DMS 273 treated with DMSO at 0.1 percent for 48 hours (cell line): ENCODE measurements around the gene YAF2.
"Not testable (repeated sequence)": the region's sequence is repeated elsewhere in the genome, so short reads cannot be mapped to it uniquely, and the experiment has no call there.

Source experiments
- DNase-seq: peaks from one replicate; lab custom pipeline; 2025; lab: John Stamatoyannopoulos, UW

YAF2 gene

GRCh38 chr12:42196723-42197603 lies 41.1 kb downstream of the YAF2 start:
- DNase-seq = no peak

GRCh38 chr12:42192686-42193085 lies 45.4 kb downstream of the YAF2 start:
- DNase-seq = no peak

GRCh38 chr12:42192258-42192657 lies 45.8 kb downstream of the YAF2 start:
- DNase-seq = no peak

GRCh38 chr12:42190376-42190775 lies 47.7 kb downstream of the YAF2 start:
- DNase-seq = no peak

- not testable (repeated sequence) for DNase-seq
Measured at GRCh38 chr12:42188275-42188674, 49.8 kb downstream of the YAF2 start.

GRCh38 chr12:42187799-42188198 lies 50.2 kb downstream of the YAF2 start:
- no peak for DNase-seq

GRCh38 chr12:42186793-42187192 lies 51.3 kb downstream of the YAF2 start:
- no peak for DNase-seq

- DNase-seq = no peak
Measured at GRCh38 chr12:42182394-42182793, 55.7 kb downstream of the YAF2 start.

- no peak for DNase-seq
Measured at GRCh38 chr12:42180990-42181596, 57.0 kb downstream of the YAF2 start.

- DNase-seq = no peak
Measured at GRCh38 chr12:42178101-42178500, 59.9 kb downstream of the YAF2 start.

- DNase-seq = no peak
Measured at GRCh38 chr12:42174978-42175377, 63.1 kb downstream of the YAF2 start.

GRCh38 chr12:42173961-42174521 lies 64.0 kb downstream of the YAF2 start:
- no peak for DNase-seq

- no peak for DNase-seq
Measured at GRCh38 chr12:42172441-42173210, 65.4 kb downstream of the YAF2 start.

GRCh38 chr12:42167711-42168110 lies 70.3 kb downstream of the YAF2 start:
- no peak for DNase-seq

- DNase-seq = no peak
Measured at GRCh38 chr12:42166501-42166900, 71.5 kb downstream of the YAF2 start.

- DNase-seq = no peak
Measured at GRCh38 chr12:42163913-42164312, 74.1 kb downstream of the YAF2 start.

GRCh38 chr12:42162965-42163364 lies 75.1 kb downstream of the YAF2 start:
- no peak for DNase-seq

GRCh38 chr12:42162193-42162592 lies 75.9 kb downstream of the YAF2 start:
- no peak for DNase-seq

GRCh38 chr12:42161529-42161928 lies 76.5 kb downstream of the YAF2 start:
- no peak for DNase-seq

- DNase-seq = no peak
Measured at GRCh38 chr12:42156232-42156631, 81.8 kb downstream of the YAF2 start.

GRCh38 chr12:42145552-42146215 lies 92.4 kb downstream of the YAF2 start:
- DNase-seq = no peak

- DNase-seq = no peak
Measured at GRCh38 chr12:42145197-42145549, 92.9 kb downstream of the YAF2 start.
